Brain microvascular endothelial cell (primary cell): Measurements from ENCODE around the gene SMAD4.

Source experiments
- DNase-seq: peaks from one replicate; pipeline ENCODE4 v3.0.0-alpha.2; 2020
- H3K27ac ChIP-seq: fragments of 250-450 bp; sonication (Bioruptor Pico); 2 replicates; pipeline ENCODE4 v1.5.1; 2020; ENCODE audit warnings: mild to moderate bottlenecking, moderate library complexity
- H3K27me3 ChIP-seq: fragments of 250-450 bp; sonication (Bioruptor Pico); replicated peaks from 2 replicates; pipeline ENCODE4 v1.5.1; 2020; ENCODE audit warnings: mild to moderate bottlenecking
- H3K36me3 ChIP-seq: fragments of 250-450 bp; sonication (Bioruptor Pico); replicated peaks from 2 replicates; pipeline ENCODE4 v1.5.1; 2020; ENCODE audit warnings: mild to moderate bottlenecking
- H3K4me3 ChIP-seq: 2 replicates; pipeline ENCODE4 v1.5.1; 2011; ENCODE audit warnings: low read depth, mild to moderate bottlenecking, control low read depth, low read length, moderate library complexity
- in situ Hi-C: cut with HindIII; loops from 2 replicates; pipeline ENCODE4 v1.10.0; 2017; ENCODE audit warnings: low sequenced_read_pairs, low pct_ligation_motif_present
- TF ChIP-seq, protein P1 (sequence below): IDR thresholded peaks from 2 replicates; pipeline ENCODE4 v1.5.1; 2011; ENCODE audit warnings: low read depth, mild to moderate bottlenecking, moderate library complexity, low read length, control low read depth, inconsistent platforms; ENCODE audit errors: missing control alignments

The SMAD4 gene

DNA sequence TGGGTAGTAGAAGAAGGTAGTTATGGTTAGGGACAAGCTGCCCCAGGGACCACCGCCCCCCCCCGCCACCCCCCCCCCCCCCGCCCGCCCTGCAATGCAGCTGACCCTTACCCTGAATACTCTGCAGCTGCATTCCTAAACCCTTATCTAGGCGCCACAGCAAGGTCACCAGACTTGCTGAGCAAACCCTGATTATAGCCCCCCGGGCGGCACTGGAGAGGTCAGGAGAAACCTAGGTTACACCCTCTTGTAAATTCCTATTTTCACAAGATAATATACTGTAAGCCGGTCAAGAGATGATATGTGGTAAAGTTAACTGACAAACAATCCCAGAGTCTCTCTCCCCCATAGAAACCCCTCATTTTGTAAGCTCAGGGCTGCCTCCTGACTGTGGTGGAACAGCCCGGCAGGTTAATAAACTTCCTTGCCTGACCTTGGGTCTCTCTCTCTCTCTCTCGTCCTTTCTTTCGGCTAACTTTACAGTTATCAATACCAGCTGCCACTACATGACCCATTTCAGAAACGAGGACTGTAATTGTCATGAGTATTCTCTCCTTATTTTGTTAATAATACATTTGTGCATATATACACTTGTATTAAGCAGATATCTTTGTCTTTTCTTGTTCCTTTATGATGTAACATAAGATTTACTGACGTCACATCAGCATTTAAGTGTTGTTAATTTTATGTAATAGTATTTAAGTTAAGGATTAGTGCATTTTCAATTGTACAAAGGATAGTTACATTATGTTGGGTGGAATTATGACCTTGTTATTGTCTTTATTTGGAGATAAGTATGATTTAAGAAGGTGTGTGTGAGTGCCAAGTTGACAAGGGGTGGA lies 22.8 kb upstream of the SMAD4 start:
- Histone ChIP-seq H3K27ac (no peak overlapping the region), H3K36me3 (no peaks in the 10 kb centered on the region), H3K4me3 (no peak overlapping the region), H3K27me3 (no peaks in the 10 kb centered on the region)
- TF ChIP-seq, protein P1, sequence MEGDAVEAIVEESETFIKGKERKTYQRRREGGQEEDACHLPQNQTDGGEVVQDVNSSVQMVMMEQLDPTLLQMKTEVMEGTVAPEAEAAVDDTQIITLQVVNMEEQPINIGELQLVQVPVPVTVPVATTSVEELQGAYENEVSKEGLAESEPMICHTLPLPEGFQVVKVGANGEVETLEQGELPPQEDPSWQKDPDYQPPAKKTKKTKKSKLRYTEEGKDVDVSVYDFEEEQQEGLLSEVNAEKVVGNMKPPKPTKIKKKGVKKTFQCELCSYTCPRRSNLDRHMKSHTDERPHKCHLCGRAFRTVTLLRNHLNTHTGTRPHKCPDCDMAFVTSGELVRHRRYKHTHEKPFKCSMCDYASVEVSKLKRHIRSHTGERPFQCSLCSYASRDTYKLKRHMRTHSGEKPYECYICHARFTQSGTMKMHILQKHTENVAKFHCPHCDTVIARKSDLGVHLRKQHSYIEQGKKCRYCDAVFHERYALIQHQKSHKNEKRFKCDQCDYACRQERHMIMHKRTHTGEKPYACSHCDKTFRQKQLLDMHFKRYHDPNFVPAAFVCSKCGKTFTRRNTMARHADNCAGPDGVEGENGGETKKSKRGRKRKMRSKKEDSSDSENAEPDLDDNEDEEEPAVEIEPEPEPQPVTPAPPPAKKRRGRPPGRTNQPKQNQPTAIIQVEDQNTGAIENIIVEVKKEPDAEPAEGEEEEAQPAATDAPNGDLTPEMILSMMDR, result no peak
- no peak for DNase-seq
- in situ Hi-C loops, result no loop called here

DNA sequence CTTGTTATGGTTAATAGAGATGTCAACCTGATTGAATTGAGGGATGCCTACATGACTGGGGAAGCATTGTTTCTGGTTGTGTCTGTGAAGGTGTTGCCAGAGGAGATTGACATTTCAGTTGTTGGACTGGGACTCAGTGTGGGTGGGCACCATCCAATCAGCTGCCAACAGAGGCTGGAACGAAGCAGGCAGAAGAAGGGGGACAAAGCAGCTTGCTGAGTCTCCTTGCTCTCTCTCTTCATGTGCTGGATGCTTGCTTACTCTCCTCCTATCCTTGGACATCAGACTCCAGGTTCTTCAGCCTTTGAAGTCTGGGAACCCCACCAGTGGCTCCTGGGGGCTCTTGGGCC lies 22.2 kb upstream of the SMAD4 start:
- TF ChIP-seq, protein P1, result no peak
- H3K36me3 ChIP-seq, result no peaks in the 10 kb centered on the region
- no peak overlapping the region for H3K27ac ChIP-seq
- H3K27me3 ChIP-seq, result no peaks in the 10 kb centered on the region
- in situ Hi-C loops, result no loop called here
- no peak for DNase-seq
- H3K4me3 ChIP-seq, result no peak overlapping the region

- in situ Hi-C loops, result no loop called here
Observed at GRCh38 chr18:51009072-51009471, 20.9 kb upstream of the SMAD4 start.

DNA sequence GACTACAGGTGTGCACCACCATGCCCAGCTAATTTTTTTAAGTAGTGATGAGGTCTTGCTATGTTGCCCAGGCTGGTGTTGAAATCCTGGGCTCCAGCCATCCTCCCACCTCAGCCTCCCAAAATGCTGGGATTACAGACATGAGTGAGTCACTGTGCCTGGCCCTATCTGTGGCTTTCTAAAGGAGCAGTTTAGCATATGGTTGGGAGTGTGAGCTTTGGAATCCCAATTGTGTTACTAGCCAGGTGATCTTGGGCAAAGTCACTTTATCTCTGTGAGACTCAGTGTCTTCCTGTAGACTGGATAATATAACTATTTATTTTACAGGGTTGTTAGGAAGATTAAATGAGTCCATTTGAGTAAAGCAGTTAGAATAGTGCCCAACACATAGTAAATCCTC lies 19.8 kb upstream of the SMAD4 start:
- Histone ChIP-seq H3K36me3 (no peaks in the 10 kb centered on the region), H3K4me3 (no peak overlapping the region), H3K27ac (no peak overlapping the region), H3K27me3 (no peaks in the 10 kb centered on the region)
- no peak for DNase-seq
- TF ChIP-seq, protein P1, result no peak
- in situ Hi-C loops, result no loop called here

More at GRCh38 chr18:51009072-51009471, 20.9 kb upstream of the SMAD4 start:
- Histone ChIP-seq H3K36me3 (no peaks in the 10 kb centered on the region), H3K27ac (no peak overlapping the region), H3K27me3 (no peaks in the 10 kb centered on the region), H3K4me3 (no peak overlapping the region)
- no peak for DNase-seq
- TF ChIP-seq, protein P1, result no peak

- TF ChIP-seq, protein P1, result no peak
- no peak overlapping the region for H3K27ac ChIP-seq
- H3K27me3 ChIP-seq, result no peaks in the 10 kb centered on the region
- no peaks in the 10 kb centered on the region for H3K36me3 ChIP-seq
- H3K4me3 ChIP-seq, result no peak overlapping the region
- in situ Hi-C loops, result no loop called here
- DNase-seq, result no peak
Observed at GRCh38 chr18:51011709-51012108, 18.3 kb upstream of the SMAD4 start.

DNA sequence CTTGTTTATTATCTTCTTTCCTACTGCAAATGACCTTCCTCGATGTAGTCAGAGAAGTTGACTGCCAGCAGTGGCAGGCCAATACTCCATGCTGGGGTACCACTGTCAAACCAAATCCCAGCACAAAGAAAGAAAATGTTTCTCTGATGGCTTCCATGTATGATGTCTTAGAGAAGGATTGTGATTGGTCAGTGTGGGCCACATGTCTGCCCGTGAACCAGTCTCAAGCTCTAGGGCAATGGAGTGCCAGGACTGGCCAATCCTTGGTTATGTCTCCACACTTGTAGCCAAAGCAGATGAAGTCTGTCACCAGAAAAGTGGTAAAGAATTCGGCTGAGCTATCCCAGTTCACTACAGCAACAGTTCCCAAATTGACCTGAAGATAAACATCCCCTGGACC lies 17.6 kb upstream of the SMAD4 start:
- TF ChIP-seq, protein P1, result no peak
- H3K27me3 ChIP-seq, result no peaks in the 10 kb centered on the region
- no peak overlapping the region for H3K4me3 ChIP-seq
- in situ Hi-C loops, result no loop called here
- no peak overlapping the region for H3K27ac ChIP-seq
- DNase-seq, result no peak
- no peaks in the 10 kb centered on the region for H3K36me3 ChIP-seq
